DOHH2 (cell line): Measurements from ENCODE around the gene PLVAP.

Experiments used
- CTCF ChIP-seq: fragments of 200-600 bp; sonication (generic); IDR thresholded peaks from one replicate; pipeline ENCODE4 v1.5.1; 2014; ENCODE audit warnings: antibody characterized with exemption, mild to moderate bottlenecking, low read depth, low read length; ENCODE audit not compliant: poor library complexity, severe bottlenecking
- EZH2phosphoT487 ChIP-seq: fragments of 200-600 bp; sonication (generic); IDR thresholded peaks from 2 replicates; pipeline ENCODE4 v1.6.1; 2017; ENCODE audit warnings: borderline replicate concordance, mild to moderate bottlenecking, antibody characterized with exemption, low read length, moderate library complexity, mixed read lengths

- no peak for TF ChIP-seq EZH2phosphoT487
- TF ChIP-seq CTCF = no peak
These were observed 19.4 kb downstream of the PLVAP start for GRCh38 chr19:17357724-17358123.
